AG04450 (cell line): ENCODE measurements around the gene SEMA4D. TPM values are rescaled to one million over a fixed set of nuclear protein-coding genes. Genes with fewer than 3 reads are reported as not detected.

ENCODE experiments used
- CTCF ChIA-PET: fragments of 300-600, 350-600 bp; formaldehyde crosslinking; extraction: SDS; loops from one replicate; lab custom pipeline; 2022; ENCODE audit warnings: antibody characterized with exemption, inconsistent platforms; lab: Charles Lee
- POLR2A ChIA-PET: fragments of 350-600 bp; formaldehyde crosslinking; extraction: SDS; loops from one replicate; lab custom pipeline; 2021; ENCODE audit warnings: antibody characterized with exemption, inconsistent platforms; lab: Yijun Ruan, JAX
- DNase-seq: peaks from one replicate; pipeline ENCODE4 v3.0.0-alpha.2; 2011; ENCODE audit warnings: low read depth, low spot score
- H3K27ac ChIP-seq: one replicate; pipeline ENCODE4 v1.5.1; 2012; ENCODE audit warnings: low read depth, low read length, control low read depth
- H3K27me3 ChIP-seq: one replicate; pipeline ENCODE4 v1.6.0; 2012; ENCODE audit warnings: low read length; ENCODE audit not compliant: control insufficient read depth, insufficient read depth
- H3K4me3 ChIP-seq: 2 replicates; pipeline ENCODE4 v1.5.1; 2011; ENCODE audit warnings: mild to moderate bottlenecking, low read depth, low read length, control low read depth
- H3K9me3 ChIP-seq: 2 replicates; pipeline ENCODE4 v1.5.1; 2012; ENCODE audit warnings: low read length; ENCODE audit not compliant: control insufficient read depth, insufficient read depth
- polyA plus RNA-seq: library from polyadenylated mRNA; depleted of rRNA; stranded (reverse); fragments of >200 nt; gene quantifications from 2 replicates; pipeline ENCODE4 v1.2.3, GENCODE V29; 2011
- TF ChIP-seq, protein P1 (sequence below): IDR thresholded peaks from 2 replicates; pipeline ENCODE4 v1.5.1; 2011; ENCODE audit warnings: low read depth, low read length, control low read depth, inconsistent platforms

The SEMA4D gene
- polyA plus RNA-seq, 1 experiment, result 2.8 TPM

GRCh38 chr9:89522261-89522958, 24.5 kb upstream of the SEMA4D start:
- DNase-seq, result no peak
- Histone ChIP-seq H3K27ac (no peak overlapping the region), H3K27me3 (no peaks in the 10 kb centered on the region), H3K9me3 (no peaks in the 10 kb centered on the region; the same call in 1 of the 2 replicates), H3K4me3 (no peak overlapping the region)
- TF ChIP-seq, protein P1, sequence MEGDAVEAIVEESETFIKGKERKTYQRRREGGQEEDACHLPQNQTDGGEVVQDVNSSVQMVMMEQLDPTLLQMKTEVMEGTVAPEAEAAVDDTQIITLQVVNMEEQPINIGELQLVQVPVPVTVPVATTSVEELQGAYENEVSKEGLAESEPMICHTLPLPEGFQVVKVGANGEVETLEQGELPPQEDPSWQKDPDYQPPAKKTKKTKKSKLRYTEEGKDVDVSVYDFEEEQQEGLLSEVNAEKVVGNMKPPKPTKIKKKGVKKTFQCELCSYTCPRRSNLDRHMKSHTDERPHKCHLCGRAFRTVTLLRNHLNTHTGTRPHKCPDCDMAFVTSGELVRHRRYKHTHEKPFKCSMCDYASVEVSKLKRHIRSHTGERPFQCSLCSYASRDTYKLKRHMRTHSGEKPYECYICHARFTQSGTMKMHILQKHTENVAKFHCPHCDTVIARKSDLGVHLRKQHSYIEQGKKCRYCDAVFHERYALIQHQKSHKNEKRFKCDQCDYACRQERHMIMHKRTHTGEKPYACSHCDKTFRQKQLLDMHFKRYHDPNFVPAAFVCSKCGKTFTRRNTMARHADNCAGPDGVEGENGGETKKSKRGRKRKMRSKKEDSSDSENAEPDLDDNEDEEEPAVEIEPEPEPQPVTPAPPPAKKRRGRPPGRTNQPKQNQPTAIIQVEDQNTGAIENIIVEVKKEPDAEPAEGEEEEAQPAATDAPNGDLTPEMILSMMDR, result no peak
- POLR2A ChIA-PET, result no interaction called here
- CTCF ChIA-PET, result interaction anchor here (4.0 kb wide), 1 partner anchor 26 kb away, joined by 24 read pairs; no protein-coding TSS in a partner anchor

- no peak overlapping the region for H3K4me3 ChIP-seq
- no peaks in the 10 kb centered on the region for H3K27me3 ChIP-seq
- no peak for DNase-seq
- TF ChIP-seq, protein P1, result no peak
- CTCF ChIA-PET, result interaction anchor here (1.4 kb wide), 1 partner anchor 30 kb away, joined by 6 read pairs; no protein-coding TSS in a partner anchor
- peak overlapping the region; percentile 31 for H3K27ac ChIP-seq
- POLR2A ChIA-PET, result no interaction called here
- no peaks in the 10 kb centered on the region for H3K9me3 ChIP-seq
Measured at GRCh38 chr9:89519366-89519805, 21.5 kb upstream of the SEMA4D start.

- Histone ChIP-seq H3K9me3 (no peaks in the 10 kb centered on the region), H3K27ac (peak overlapping the region; percentile 31), H3K27me3 (peaks cover 3% of the 10 kb centered on the region), H3K4me3 (no peak overlapping the region)
- CTCF ChIA-PET, result interaction anchor here (1.4 kb wide), 1 partner anchor 30 kb away, joined by 6 read pairs; no protein-coding TSS in a partner anchor
- TF ChIP-seq, protein P1, result no peak
- no peak for DNase-seq
- POLR2A ChIA-PET, result no interaction called here
Measured at GRCh38 chr9:89518466-89519365, 20.8 kb upstream of the SEMA4D start.

- ChIA-PET CTCF (no interaction called here), POLR2A (no interaction called here)
- DNase-seq, result no peak
- Histone ChIP-seq H3K27ac (no peak overlapping the region), H3K27me3 (peaks cover 15% of the 10 kb centered on the region), H3K4me3 (no peak overlapping the region), H3K9me3 (no peaks in the 10 kb centered on the region)
- TF ChIP-seq, protein P1, result no peak
Measured at GRCh38 chr9:89515416-89515815, 17.5 kb upstream of the SEMA4D start.
